Measurements from ENCODE around the gene BEND6. TPM values are rescaled to one million over a fixed set of nuclear protein-coding genes. Genes with fewer than 3 reads are reported as not detected.
A peak's percentile ranks its signal among the peaks of the same experiment; 100 is the strongest.

Gene BEND6
- total RNA-seq, 1 donor from 2014 or later = not detected

DNA sequence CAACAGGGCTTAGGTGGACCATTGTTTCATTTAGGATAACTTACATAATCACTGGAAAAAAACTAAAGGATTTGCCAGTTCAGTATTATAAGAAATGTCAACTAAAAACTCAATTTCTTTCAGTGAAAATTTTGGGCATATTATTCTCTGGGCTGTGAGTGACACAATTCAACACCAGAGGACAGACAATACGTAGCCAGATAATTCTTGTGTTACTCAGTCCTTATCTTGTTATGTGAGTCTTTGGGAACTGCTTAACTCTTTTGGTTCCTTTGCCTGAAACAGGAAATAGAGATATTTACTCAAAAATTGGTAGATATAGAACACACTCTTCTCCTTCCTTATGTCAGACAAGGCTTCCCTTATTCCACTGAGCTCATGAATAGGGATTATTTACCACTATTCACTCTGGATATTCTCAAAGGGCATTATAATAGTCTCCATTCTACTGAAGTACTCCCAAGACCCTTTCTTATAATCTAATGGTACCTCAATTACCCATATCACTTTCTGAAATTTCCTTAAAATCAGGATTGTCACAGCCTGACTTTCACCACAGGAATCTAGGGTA is 4.9 kb upstream of the BEND6 start:
- intact Hi-C loops (cut with micrococcal nuclease) = loop anchor here (10.0 kb wide), 3 partner anchors 145 to 225 kb away; partner anchors contain the start of genes BAG2 and ZNF451

DNA sequence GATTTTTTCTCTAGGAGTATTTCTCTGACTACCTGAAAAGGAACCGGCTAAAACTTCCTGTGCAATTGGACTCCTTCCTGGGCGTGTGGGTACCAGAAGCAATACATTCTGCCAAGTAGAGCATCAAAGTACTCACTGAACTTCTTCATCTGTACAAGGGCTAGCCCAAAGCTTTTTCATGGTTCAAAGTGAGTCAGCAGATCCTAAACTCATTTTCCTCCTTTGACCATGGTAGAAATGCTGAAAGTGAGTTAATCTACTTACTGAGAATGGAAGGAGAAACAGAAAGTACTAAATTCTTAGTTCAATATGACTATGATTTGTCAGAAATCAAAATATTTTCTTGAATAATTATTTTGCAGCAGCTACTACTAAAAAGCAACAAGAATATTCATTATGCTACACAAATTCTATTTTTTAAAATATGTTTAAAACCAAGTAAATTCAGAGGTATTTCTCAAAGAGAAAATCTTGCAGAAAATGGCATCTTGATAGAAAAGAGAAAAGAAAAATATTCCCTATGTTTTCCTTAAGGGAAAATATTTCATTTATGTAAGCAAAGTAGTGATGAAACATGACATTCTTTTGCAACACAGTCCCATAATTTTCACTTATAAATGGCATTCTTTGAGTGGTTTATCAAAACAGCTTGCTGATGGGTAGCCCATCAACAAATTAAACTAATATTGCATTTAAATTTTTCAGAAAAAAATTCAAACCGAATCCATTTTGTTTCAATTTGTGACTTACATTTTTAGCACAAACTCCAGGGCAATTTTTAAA is 3.7 kb upstream of the BEND6 start:
- H3K27me3 Mint-ChIP-seq (ENCODE audit: low read depth) = peaks cover 61% of the 10 kb centered on the region
- no peak overlapping the region for H3K4me3 Mint-ChIP-seq (ENCODE audit: low read depth)
- no peak overlapping the region for H3K27ac Mint-ChIP-seq
- no peaks in the 10 kb centered on the region for H3K9me3 Mint-ChIP-seq
- peaks cover 21% of the 10 kb centered on the region for H3K4me1 Mint-ChIP-seq (ENCODE audit: low read depth)
- intact Hi-C loops (cut with micrococcal nuclease) = loop anchor here (10.0 kb wide), 3 partner anchors 144 to 224 kb away; partner anchors contain the start of genes BAG2 and ZNF451
- no peak for DNase-seq (ENCODE audit: low spot score)
- H3K36me3 Mint-ChIP-seq (ENCODE audit: low read depth) = no peaks in the 10 kb centered on the region

More for the DNA sequence above, 4.9 kb upstream of the BEND6 start:
- H3K4me1 Mint-ChIP-seq (ENCODE audit: low read depth) = peaks cover 12% of the 10 kb centered on the region
- no peak for DNase-seq (ENCODE audit: low spot score)
- H3K9me3 Mint-ChIP-seq = no peaks in the 10 kb centered on the region
- H3K27me3 Mint-ChIP-seq (ENCODE audit: low read depth) = peaks cover 62% of the 10 kb centered on the region
- no peak overlapping the region for H3K4me3 Mint-ChIP-seq (ENCODE audit: low read depth)
- H3K27ac Mint-ChIP-seq = no peak overlapping the region
- no peaks in the 10 kb centered on the region for H3K36me3 Mint-ChIP-seq (ENCODE audit: low read depth)

DNA sequence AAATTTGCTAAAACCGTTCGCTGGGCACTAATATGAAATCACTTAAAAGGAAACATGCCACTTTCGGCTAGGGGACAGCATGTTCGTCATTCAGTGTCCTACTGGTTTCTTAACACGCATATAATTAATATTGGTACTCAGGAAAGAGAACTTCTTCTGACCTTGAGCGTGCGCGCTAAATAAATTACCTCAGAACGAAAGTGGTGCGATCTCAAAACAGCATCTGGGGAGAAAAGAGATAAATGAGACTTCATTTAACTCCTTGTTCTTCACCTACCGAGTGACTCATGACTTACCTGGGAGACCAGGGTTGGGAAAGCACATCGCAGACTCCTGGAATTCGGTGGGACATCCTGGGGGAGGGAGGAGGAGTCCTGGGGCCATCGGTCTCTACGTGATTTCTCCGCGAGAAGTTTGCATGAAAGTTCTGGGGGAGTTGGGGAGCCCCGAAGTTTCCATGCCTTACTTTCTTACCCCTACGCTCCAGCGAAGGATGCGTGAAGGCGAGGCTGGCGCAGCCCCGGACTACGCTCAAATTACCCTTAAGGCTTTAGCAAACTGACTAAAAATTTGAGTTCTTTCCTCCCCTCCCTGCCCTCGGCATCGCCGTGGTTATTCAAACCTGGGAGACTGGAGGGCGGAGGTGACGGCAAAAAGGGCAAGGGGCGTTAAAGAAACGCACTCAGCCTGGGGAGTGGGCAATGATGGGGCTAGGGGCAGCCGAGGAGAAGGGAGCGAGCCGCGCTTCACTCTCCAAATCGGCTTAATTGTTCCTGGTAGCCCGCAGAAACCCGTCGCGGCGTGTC is 1.1 kb upstream of the BEND6 start:
- peaks cover 21% of the 10 kb centered on the region for H3K4me1 Mint-ChIP-seq (ENCODE audit: low read depth)
- peak overlapping the region; percentile 88 for H3K4me3 Mint-ChIP-seq (ENCODE audit: low read depth)
- no peak for DNase-seq (ENCODE audit: low spot score)
- intact Hi-C loops (cut with micrococcal nuclease) = loop anchor here (2.0 to 10.0 kb wide), 5 partner anchors 49 to 267 kb away; partner anchors contain the start of genes BAG2 and ZNF451
- H3K27ac Mint-ChIP-seq = peak overlapping the region; percentile 50
- H3K27me3 Mint-ChIP-seq (ENCODE audit: low read depth) = peaks cover 67% of the 10 kb centered on the region
- no peaks in the 10 kb centered on the region for H3K36me3 Mint-ChIP-seq (ENCODE audit: low read depth)
- H3K9me3 Mint-ChIP-seq = no peaks in the 10 kb centered on the region

DNA sequence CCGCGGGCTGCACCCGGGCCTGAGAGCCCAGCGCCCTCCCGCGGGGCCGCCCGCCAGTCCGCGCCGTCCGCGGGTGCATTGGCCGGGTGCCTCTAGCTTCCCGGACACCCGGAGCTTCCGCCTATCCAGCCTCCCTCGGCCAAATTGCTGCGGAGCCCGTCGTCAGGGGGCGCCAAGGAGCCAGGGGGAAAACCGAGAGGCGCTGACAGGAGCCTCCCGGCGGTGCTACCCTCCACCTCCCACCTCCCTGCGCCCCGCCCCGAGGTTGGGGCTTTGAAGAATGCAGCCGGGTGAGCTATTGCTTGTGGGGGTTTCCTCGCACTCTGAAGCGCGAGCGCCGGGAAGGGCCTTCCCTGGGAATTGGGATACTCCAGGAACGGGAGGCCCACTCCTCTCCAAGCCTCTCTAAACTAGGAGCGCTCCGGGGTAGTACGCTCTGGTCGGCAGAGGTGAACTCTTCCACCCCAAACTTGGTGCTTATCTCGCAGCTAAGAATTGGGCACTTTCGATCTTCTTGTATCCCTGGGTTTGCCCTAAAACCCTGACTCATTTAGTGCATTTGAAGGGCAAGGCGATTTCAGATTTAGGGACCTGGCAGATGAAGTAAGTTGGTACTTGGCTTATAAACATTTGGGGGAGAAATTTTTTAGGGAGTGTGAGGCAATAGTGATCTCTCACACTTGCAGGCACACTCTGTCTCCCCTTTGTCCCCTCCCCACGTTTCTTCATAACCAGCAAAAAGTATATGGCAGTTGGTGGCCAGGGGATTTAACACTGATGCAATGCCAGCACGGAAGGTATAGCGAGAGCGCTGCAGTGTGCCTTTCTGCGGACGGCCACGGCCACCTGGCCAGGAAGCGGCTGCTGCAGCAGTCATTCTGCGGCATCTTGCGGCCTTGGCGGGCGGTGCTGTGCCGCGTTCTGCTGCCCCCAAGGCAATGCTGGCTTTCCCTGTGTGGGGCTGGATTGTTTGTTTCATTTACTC is 556 bp downstream of the BEND6 start:
- intact Hi-C loops (cut with micrococcal nuclease) = loop anchor here (1.0 to 10.0 kb wide), 8 partner anchors 51 to 361 kb away; partner anchors contain the start of genes BAG2, KIAA1586 and ZNF451
- H3K36me3 Mint-ChIP-seq (ENCODE audit: low read depth) = no peaks in the 10 kb centered on the region
- peaks cover 21% of the 10 kb centered on the region for H3K4me1 Mint-ChIP-seq (ENCODE audit: low read depth)
- peak; percentile 54 for DNase-seq (ENCODE audit: low spot score)
- H3K9me3 Mint-ChIP-seq = no peaks in the 10 kb centered on the region
- peak overlapping the region; percentile 74 for H3K4me3 Mint-ChIP-seq (ENCODE audit: low read depth)
- H3K27ac Mint-ChIP-seq = no peak overlapping the region
- peaks cover 68% of the 10 kb centered on the region for H3K27me3 Mint-ChIP-seq (ENCODE audit: low read depth)

DNA sequence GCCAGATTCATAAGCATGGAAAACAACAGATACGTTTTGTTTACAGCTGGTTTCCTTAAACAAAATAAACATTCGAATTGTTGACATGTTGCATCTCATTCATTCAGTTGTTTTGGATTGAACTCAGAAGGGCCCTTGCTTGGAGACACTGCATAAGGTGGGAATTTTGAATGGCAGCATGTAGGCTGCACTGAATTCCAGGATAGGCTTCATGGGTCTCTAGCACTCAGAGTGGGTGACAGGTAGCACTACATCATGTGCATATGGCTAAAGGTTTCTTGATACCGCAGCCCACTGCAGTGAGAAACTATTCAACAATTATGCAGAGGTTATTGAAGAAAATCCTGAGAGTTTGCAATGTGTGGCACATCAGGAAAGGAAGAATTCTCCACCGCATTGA is 1.6 kb downstream of the BEND6 start:
- intact Hi-C loops (cut with micrococcal nuclease) = loop anchor here (5.0 to 10.0 kb wide), 5 partner anchors 66 to 218 kb away; partner anchors contain the start of genes BAG2, KIAA1586 and ZNF451
- H3K27ac Mint-ChIP-seq = no peak overlapping the region

DNA sequence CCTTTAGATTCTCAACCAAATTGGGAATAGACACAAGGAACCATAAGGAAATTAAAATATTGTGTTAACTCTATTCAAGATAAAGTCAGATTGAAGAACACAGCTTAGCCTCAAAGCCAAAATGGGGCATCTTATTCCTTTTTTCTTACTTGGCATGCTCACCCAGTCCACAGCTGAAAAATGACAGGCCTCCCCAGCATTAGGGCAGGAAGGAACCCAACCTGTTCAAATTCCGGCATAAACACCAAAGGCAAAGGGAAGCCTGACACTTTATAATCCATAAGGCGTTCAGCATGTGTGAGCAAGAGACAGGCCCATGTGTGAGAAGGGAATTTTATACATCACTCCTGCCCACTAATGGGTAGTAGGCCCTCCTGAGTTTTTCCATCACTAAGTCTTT is 2.9 kb downstream of the BEND6 start:
- Mint-ChIP-seq H3K27me3 (ENCODE audit: low read depth) (peaks cover 64% of the 10 kb centered on the region), H3K4me3 (ENCODE audit: low read depth) (no peak overlapping the region), H3K4me1 (ENCODE audit: low read depth) (peaks cover 21% of the 10 kb centered on the region), H3K36me3 (ENCODE audit: low read depth) (no peaks in the 10 kb centered on the region), H3K9me3 (no peaks in the 10 kb centered on the region), H3K27ac (no peak overlapping the region)
- no peak for DNase-seq (ENCODE audit: low spot score)
- intact Hi-C loops (cut with micrococcal nuclease) = loop anchor here (5.0 to 10.0 kb wide), 5 partner anchors 64 to 217 kb away; partner anchors contain the start of genes BAG2, KIAA1586 and ZNF451

More for the DNA sequence above, 1.6 kb downstream of the BEND6 start:
- Mint-ChIP-seq H3K4me3 (ENCODE audit: low read depth) (no peak overlapping the region), H3K36me3 (ENCODE audit: low read depth) (no peaks in the 10 kb centered on the region), H3K27me3 (ENCODE audit: low read depth) (peaks cover 68% of the 10 kb centered on the region), H3K4me1 (ENCODE audit: low read depth) (peaks cover 21% of the 10 kb centered on the region), H3K9me3 (no peaks in the 10 kb centered on the region)
- DNase-seq (ENCODE audit: low spot score) = no peak

DNA sequence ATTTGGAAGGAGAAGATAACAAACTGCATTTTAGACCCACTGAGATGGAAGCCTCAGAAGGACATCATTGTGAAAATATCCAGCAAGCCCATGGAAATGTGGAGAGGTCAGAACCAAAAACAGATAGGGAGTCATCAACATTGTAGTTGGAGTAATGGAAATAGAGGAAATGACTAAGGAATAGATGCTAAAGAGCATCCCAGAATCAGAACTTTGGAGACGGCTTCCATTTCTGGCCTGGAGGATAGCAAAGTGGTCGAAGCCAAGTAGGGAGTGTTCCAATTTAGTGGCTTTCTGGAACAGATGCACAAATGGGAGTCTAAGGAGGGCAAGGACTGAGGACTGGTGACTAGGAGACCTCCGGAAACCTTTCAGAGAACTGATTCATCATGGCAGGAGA is 3.6 kb downstream of the BEND6 start:
- H3K4me1 Mint-ChIP-seq (ENCODE audit: low read depth) = peaks cover 16% of the 10 kb centered on the region
- H3K4me3 Mint-ChIP-seq (ENCODE audit: low read depth) = no peak overlapping the region
- H3K27ac Mint-ChIP-seq = no peak overlapping the region
- no peaks in the 10 kb centered on the region for H3K36me3 Mint-ChIP-seq (ENCODE audit: low read depth)
- peaks cover 58% of the 10 kb centered on the region for H3K27me3 Mint-ChIP-seq (ENCODE audit: low read depth)
- intact Hi-C loops (cut with micrococcal nuclease) = loop anchor here (5.0 to 10.0 kb wide), 5 partner anchors 64 to 216 kb away; partner anchors contain the start of genes BAG2, KIAA1586 and ZNF451
- H3K9me3 Mint-ChIP-seq = no peaks in the 10 kb centered on the region
- no peak for DNase-seq (ENCODE audit: low spot score)

DNA sequence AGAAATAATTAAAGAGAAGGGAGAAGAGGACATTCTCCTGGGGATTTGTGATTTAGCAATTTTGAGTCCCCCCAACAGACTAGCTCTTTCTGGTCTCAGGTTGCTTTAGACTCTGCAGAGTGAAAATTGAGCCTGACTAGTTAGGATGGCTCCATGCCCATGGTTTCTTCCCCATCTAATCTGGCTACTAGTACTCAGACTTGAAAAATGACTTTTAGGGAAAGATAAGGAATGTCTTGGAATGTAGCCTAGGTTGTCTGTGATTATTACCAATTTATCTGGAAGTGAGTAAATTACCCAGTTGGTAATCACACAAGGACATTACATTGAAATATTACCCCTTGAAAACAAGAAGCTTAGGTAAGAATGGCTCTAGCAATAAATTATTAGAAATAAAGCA is 4.2 kb downstream of the BEND6 start:
- peaks cover 10% of the 10 kb centered on the region for H3K4me1 Mint-ChIP-seq (ENCODE audit: low read depth)
- DNase-seq (ENCODE audit: low spot score) = no peak
- no peaks in the 10 kb centered on the region for H3K36me3 Mint-ChIP-seq (ENCODE audit: low read depth)
- H3K27me3 Mint-ChIP-seq (ENCODE audit: low read depth) = peaks cover 52% of the 10 kb centered on the region
- intact Hi-C loops (cut with micrococcal nuclease) = loop anchor here (5.0 to 10.0 kb wide), 5 partner anchors 63 to 216 kb away; partner anchors contain the start of genes BAG2, KIAA1586 and ZNF451
- H3K27ac Mint-ChIP-seq = no peak overlapping the region
- H3K4me3 Mint-ChIP-seq (ENCODE audit: low read depth) = no peak overlapping the region
- no peaks in the 10 kb centered on the region for H3K9me3 Mint-ChIP-seq

DNA sequence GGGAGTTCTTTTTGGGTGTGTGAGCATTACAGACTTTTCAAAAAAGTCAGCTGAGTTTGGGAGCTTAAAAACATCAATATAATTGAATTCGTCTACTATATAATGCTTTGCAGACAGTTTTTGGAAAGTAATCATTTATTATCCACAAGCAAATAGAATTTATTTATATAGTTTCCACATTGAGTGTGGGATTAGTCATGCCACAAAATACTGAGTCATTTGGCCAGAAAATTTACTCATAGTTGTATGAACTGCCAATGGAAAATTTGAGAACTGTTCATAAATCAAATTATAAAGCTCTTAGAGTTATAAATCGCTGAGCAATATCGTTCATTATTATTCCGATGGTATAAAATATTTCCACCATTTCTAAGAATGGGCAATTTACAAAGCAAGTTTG is 5.0 kb downstream of the BEND6 start:
- Mint-ChIP-seq H3K27ac (no peak overlapping the region), H3K4me1 (ENCODE audit: low read depth) (peaks cover 9% of the 10 kb centered on the region), H3K27me3 (ENCODE audit: low read depth) (peaks cover 51% of the 10 kb centered on the region), H3K9me3 (no peaks in the 10 kb centered on the region), H3K36me3 (ENCODE audit: low read depth) (no peaks in the 10 kb centered on the region), H3K4me3 (ENCODE audit: low read depth) (no peak overlapping the region)
- no peak for DNase-seq (ENCODE audit: low spot score)
- intact Hi-C loops (cut with micrococcal nuclease) = loop anchor here (5.0 to 10.0 kb wide), 5 partner anchors 62 to 215 kb away; partner anchors contain the start of genes BAG2, KIAA1586 and ZNF451

DNA sequence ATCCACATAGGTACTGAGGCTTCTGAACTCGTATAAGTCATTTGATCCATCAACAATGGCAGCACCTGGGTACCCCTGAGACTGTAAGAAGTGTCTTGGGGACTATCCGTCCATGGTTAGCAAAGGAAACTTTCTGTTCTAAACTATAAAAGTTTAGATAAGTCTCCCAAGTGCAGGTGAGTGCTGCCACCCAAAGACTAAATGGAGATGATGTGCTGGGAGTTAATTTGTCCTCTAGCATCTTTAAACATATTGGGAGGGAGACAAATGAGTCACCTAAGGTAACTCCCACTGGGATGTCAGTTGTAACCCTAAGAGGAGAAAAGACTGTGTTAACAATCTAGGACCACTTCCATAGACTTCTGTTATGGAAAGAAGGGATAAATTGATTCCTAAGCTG is 6.2 kb downstream of the BEND6 start:
- Mint-ChIP-seq H3K9me3 (no peaks in the 10 kb centered on the region), H3K27ac (no peak overlapping the region), H3K4me1 (ENCODE audit: low read depth) (no peaks in the 10 kb centered on the region), H3K27me3 (ENCODE audit: low read depth) (peaks cover 43% of the 10 kb centered on the region), H3K4me3 (ENCODE audit: low read depth) (no peak overlapping the region), H3K36me3 (ENCODE audit: low read depth) (no peaks in the 10 kb centered on the region)
- intact Hi-C loops (cut with micrococcal nuclease) = no loop called here
- no peak for DNase-seq (ENCODE audit: low spot score)

DNA sequence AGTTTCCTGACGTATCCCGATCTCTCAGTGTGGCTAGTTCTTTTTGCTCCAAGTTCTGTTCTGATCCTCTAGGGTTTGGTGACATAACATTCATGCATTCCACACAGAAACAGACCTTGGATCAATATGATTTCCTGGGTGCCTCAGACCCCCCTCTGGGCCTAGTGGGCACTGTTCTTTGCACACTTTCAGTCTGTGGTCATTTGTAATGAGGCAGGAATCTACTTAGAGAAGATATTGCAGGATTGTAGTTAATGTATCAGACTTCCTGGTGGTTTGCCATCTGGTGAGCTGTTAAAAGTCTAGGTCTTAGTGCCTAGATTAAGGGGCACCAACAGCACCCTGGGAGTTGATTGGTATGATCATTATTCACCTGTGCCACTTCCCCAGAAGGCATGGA is 7.5 kb downstream of the BEND6 start:
- Mint-ChIP-seq H3K4me3 (ENCODE audit: low read depth) (no peak overlapping the region), H3K4me1 (ENCODE audit: low read depth) (no peaks in the 10 kb centered on the region), H3K36me3 (ENCODE audit: low read depth) (no peaks in the 10 kb centered on the region), H3K27ac (no peak overlapping the region), H3K27me3 (ENCODE audit: low read depth) (peaks cover 33% of the 10 kb centered on the region), H3K9me3 (no peaks in the 10 kb centered on the region)
- no peak for DNase-seq (ENCODE audit: low spot score)
- intact Hi-C loops (cut with micrococcal nuclease) = no loop called here
